RWPE1 (cell line): ENCODE data around the gene SMAD2.
A peak's percentile ranks its signal among the peaks of the same experiment; 100 is the strongest.

Source experiments
- CTCF ChIA-PET: fragments of 350-600 bp; sonication (Branson Sonifier 250); formaldehyde crosslinking; extraction: SDS; loops from one replicate; lab custom pipeline; 2021; lab: Yijun Ruan, JAX
- POLR2A ChIA-PET: fragments of 400-600 bp; formaldehyde crosslinking; extraction: SDS; loops from one replicate; lab custom pipeline; 2020; ENCODE audit warnings: antibody characterized with exemption; ENCODE audit not compliant: low non-redundant PET; lab: Yijun Ruan, JAX
- DNase-seq: peaks from one replicate; pipeline ENCODE4 v3.0.0; 2012; ENCODE audit warnings: low spot score
- H3K27ac ChIP-seq: fragments of 450-650 bp; 2 replicates; pipeline ENCODE4 v1.5.1; 2017
- TF ChIP-seq, protein P1 (sequence below): fragments of 450-650 bp; conservative IDR thresholded peaks from 2 replicates; pipeline ENCODE4 v1.5.1; 2017; ENCODE audit warnings: low read depth, mild to moderate bottlenecking

SMAD2 gene

GRCh38 chr18:47935321-47936055, 5.0 kb upstream of the SMAD2 start:
- ChIA-PET POLR2A (no interaction called here), CTCF (no interaction called here)
- H3K27ac ChIP-seq = no peak overlapping the region
- no peak for DNase-seq
- TF ChIP-seq, protein P1, sequence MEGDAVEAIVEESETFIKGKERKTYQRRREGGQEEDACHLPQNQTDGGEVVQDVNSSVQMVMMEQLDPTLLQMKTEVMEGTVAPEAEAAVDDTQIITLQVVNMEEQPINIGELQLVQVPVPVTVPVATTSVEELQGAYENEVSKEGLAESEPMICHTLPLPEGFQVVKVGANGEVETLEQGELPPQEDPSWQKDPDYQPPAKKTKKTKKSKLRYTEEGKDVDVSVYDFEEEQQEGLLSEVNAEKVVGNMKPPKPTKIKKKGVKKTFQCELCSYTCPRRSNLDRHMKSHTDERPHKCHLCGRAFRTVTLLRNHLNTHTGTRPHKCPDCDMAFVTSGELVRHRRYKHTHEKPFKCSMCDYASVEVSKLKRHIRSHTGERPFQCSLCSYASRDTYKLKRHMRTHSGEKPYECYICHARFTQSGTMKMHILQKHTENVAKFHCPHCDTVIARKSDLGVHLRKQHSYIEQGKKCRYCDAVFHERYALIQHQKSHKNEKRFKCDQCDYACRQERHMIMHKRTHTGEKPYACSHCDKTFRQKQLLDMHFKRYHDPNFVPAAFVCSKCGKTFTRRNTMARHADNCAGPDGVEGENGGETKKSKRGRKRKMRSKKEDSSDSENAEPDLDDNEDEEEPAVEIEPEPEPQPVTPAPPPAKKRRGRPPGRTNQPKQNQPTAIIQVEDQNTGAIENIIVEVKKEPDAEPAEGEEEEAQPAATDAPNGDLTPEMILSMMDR = no peak

DNA sequence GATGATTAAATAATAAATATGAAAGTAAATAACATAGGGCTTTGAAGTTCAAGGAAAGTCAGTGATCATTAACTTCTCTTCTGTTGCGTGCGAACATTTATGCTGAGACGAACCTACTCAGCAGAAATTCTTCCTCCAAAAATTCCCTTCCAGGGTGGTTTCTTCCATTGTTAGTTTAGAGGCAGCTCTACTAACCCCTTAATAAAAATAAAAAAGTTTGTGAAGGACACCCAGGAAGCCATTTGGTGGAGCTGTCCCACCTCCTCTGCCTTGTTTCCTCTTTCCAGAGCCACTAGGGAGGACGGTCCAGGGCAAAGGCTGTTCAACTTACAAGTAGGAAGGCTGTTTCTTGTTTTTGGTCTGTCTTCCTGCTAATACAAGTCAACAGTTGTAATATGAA, 2.1 kb upstream of the SMAD2 start:
- H3K27ac ChIP-seq = no peak overlapping the region
- TF ChIP-seq, protein P1 = no peak
- DNase-seq = no peak
- ChIA-PET POLR2A (no interaction called here), CTCF (no interaction called here)

GRCh38 chr18:47932190-47932589, 1.7 kb upstream of the SMAD2 start:
- ChIA-PET POLR2A (no interaction called here), CTCF (no interaction called here)
- no peak overlapping the region for H3K27ac ChIP-seq
- no peak for DNase-seq
- TF ChIP-seq, protein P1 = no peak

DNA sequence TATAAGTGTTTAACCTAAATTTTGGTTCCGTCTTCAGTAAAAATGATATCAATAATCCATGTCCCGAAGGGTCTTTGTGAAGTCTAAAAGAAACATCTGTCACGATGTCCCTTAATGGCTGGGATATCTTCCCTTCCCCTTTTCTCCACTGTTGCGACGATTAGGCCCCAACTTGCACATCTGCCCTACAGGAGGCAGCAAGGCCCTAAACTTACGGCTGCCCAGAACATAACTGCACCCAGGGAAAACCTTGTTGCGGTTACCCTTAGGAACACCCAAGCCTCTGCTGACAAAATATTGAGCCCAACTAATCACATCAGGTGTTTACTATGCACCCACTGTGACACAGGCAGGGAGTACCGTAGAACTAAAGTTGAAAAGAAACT, 1.3 kb upstream of the SMAD2 start:
- POLR2A ChIA-PET = no interaction called here
- CTCF ChIA-PET = no interaction called here
- peak overlapping the region; percentile 98 for H3K27ac ChIP-seq
- no peak for DNase-seq
- TF ChIP-seq, protein P1 = peak; percentile 20; the same call in 1 of the 2 replicates

GRCh38 chr18:47930931-47931717, 665 bp upstream of the SMAD2 start:
- peak; percentile 88 for DNase-seq
- POLR2A ChIA-PET = interaction anchor here (0.6 kb wide), 1 partner anchor 144 kb away, joined by 6 read pairs; no protein-coding TSS in a partner anchor

DNA sequence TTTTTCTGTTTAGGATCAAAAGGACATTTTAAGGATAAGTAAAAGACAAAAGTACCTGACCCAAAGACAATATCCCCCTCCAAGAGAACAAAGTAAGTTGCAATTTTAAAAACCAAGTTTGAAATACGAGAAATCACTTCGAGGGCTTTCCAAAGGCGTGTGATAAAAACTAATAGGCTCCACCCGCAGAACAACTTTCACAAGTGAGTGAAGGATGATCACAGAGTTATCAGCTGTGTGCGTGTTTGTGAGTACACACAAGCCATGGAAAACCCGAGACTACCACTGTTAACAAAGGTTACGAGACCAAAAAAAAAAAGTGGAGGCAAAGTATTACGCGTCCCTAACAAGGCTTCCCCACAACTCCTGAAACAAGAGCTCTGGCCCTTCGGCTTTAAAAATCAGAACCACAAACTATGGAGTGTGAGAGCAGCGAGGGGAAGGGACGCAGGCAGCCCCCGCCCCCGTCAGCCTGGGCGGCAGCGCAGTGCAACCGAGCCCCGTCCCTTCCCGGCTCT, 719 bp downstream of the SMAD2 start:
- ChIA-PET CTCF (interaction anchor here (0.6 kb wide), 1 partner anchor 65 kb away, joined by 7 read pairs; no protein-coding TSS in a partner anchor), POLR2A (no interaction called here)
- TF ChIP-seq, protein P1 = no peak
- H3K27ac ChIP-seq = peak overlapping the region; percentile 98
- DNase-seq = no peak

More at GRCh38 chr18:47930931-47931717, 665 bp upstream of the SMAD2 start:
- TF ChIP-seq, protein P1 = no peak
- H3K27ac ChIP-seq = peak overlapping the region; percentile 98
- CTCF ChIA-PET = interaction anchor here (0.7 kb wide), 1 partner anchor 483 kb away, joined by 6 read pairs; no protein-coding TSS in a partner anchor
